Caco-2 (cell line): Measurements from ENCODE around the gene TIGD4. TPM values are rescaled to one million over a fixed set of nuclear protein-coding genes. Genes with fewer than 3 reads are reported as not detected.

Experiments used
- BruUV-seq: library from RNA; stranded (reverse); fragments of 400-500 nt; replicated peaks from 2 replicates; lab custom pipeline; 2021; lab: Mats Ljungman, UMichigan
- CTCF ChIA-PET: fragments of 300-600 bp; sonication (Branson Sonifier 250); formaldehyde crosslinking; loops from one replicate; lab custom pipeline; 2022; ENCODE audit warnings: antibody characterized with exemption; lab: Charles Lee
- POLR2A ChIA-PET: fragments of 300-600 bp; sonication (Branson Sonifier 250); formaldehyde crosslinking; loops from one replicate; lab custom pipeline; 2022; ENCODE audit warnings: antibody characterized with exemption; lab: Charles Lee
- DNase-seq, 2 experiments: peaks; one replicate each; pipeline versions ENCODE4 v3.0.0 to v3.0.0-alpha.2; 2020 to 2022
- H3K27me3 ChIP-seq: replicated peaks from 2 replicates; pipeline ENCODE4 v1.6.0; 2011; ENCODE audit warnings: low read length; ENCODE audit not compliant: control insufficient read depth, insufficient read depth
- H3K36me3 ChIP-seq: 2 replicates; pipeline ENCODE4 v1.5.1; 2011; ENCODE audit warnings: low read length; ENCODE audit not compliant: control insufficient read depth, insufficient read depth
- H3K4me1 ChIP-seq: fragments of 250-450 bp; sonication (Bioruptor Pico); 2 replicates; pipeline ENCODE4 v1.5.1; 2020; ENCODE audit warnings: mild to moderate bottlenecking
- H3K4me3 ChIP-seq: 2 replicates; pipeline ENCODE4 v1.5.1; 2011; ENCODE audit warnings: low read depth, mild to moderate bottlenecking, control low read depth, low read length
- H3K9me3 ChIP-seq: fragments of 250-450 bp; sonication (Bioruptor Pico); 2 replicates; pipeline ENCODE4 v1.5.1; 2020; ENCODE audit warnings: mild to moderate bottlenecking, moderate library complexity
- H3K27ac Mint-ChIP-seq: one replicate; pipeline ENCODE4 v1.8.0; 2022; ENCODE audit warnings: mixed read lengths; ENCODE audit not compliant: unreplicated experiment
- H3K27me3 Mint-ChIP-seq: one replicate; pipeline ENCODE4 v1.8.0; 2022; ENCODE audit warnings: mixed read lengths; ENCODE audit not compliant: insufficient read depth, unreplicated experiment
- H3K36me3 Mint-ChIP-seq: one replicate; pipeline ENCODE4 v1.8.0; 2022; ENCODE audit warnings: mild to moderate bottlenecking, mixed read lengths; ENCODE audit not compliant: insufficient read depth, unreplicated experiment
- H3K4me1 Mint-ChIP-seq: one replicate; pipeline ENCODE4 v1.8.0; 2022; ENCODE audit warnings: low read depth, mixed read lengths; ENCODE audit not compliant: unreplicated experiment
- H3K4me3 Mint-ChIP-seq: one replicate; pipeline ENCODE4 v1.8.0; 2022; ENCODE audit warnings: mild to moderate bottlenecking, moderate library complexity, mixed read lengths; ENCODE audit not compliant: unreplicated experiment
- H3K9me3 Mint-ChIP-seq: one replicate; pipeline ENCODE4 v1.8.0; 2022; ENCODE audit warnings: mixed read lengths; ENCODE audit not compliant: unreplicated experiment
- intact Hi-C: fragments of 100-400 bp; cut with micrococcal nuclease; formaldehyde crosslinking; loops from one replicate; pipeline ENCODE4 v1.10.0; 2022; ENCODE audit not compliant: unreplicated experiment
- total RNA-seq: library from RNA; stranded (reverse); gene quantifications from 2 replicates; pipeline ENCODE4 v1.2.3, GENCODE V29; 2022
- TF ChIP-seq, protein P1 (sequence below), 2 experiments: fragments of 200-600 bp in 1 of 2; IDR thresholded peaks; 1 replicate in 1 of 2; 2 replicates in 1 of 2; pipeline versions ENCODE4 v1.5.1 to v1.8.0; 2011 to 2022; ENCODE audit warnings: antibody characterized with exemption in 1 of 2, control low read depth in 1 of 2, inconsistent platforms in 1 of 2, low read depth in 1 of 2, low read length in 1 of 2, mild to moderate bottlenecking in 1 of 2, moderate library complexity in 1 of 2; ENCODE audit not compliant: insufficient read depth in 1 of 2, severe bottlenecking in 1 of 2, unreplicated experiment in 1 of 2

The TIGD4 gene
- total RNA-seq, 1 experiment from 2014 or later: 1.0 TPM

DNA sequence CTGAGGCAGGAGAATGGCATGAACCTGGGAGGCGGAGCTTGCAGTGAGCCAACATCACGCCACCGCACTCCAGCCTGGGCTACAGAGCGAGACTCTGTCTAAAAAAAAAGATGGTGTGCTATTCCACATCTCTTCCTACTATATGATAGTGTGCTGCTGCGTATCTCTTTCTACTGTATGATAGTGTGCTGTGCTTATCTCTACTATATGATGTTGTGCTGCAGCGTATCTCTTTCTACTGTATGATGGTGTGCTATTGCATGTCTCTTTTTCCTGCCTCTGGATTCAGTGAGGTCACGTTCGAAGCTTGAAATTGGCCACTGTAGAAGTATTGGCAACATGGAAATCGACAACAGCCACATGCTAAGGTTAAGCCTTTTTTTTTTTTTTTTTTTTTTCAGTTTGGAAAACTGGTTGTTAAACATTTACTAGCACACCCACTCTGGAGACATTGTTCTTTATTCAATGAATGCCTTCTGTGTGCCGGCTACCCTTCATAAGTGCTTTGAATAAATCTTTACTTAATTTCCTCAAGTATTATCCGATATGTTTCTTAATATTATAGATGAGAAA lies 31.3 kb upstream of the TIGD4 start:
- no peak overlapping the region for H3K4me3 Mint-ChIP-seq
- no peak for DNase-seq
- Histone ChIP-seq H3K9me3 (no peaks in the 10 kb centered on the region; the same call in 1 of the 2 replicates), H3K36me3 (no peaks in the 10 kb centered on the region), H3K4me1 (no peaks in the 10 kb centered on the region), H3K27me3 (no peaks in the 10 kb centered on the region), H3K4me3 (no peak overlapping the region)
- H3K36me3 Mint-ChIP-seq: peaks cover 13% of the 10 kb centered on the region
- BruUV-seq: no TSS peak
- TF ChIP-seq, protein P1, sequence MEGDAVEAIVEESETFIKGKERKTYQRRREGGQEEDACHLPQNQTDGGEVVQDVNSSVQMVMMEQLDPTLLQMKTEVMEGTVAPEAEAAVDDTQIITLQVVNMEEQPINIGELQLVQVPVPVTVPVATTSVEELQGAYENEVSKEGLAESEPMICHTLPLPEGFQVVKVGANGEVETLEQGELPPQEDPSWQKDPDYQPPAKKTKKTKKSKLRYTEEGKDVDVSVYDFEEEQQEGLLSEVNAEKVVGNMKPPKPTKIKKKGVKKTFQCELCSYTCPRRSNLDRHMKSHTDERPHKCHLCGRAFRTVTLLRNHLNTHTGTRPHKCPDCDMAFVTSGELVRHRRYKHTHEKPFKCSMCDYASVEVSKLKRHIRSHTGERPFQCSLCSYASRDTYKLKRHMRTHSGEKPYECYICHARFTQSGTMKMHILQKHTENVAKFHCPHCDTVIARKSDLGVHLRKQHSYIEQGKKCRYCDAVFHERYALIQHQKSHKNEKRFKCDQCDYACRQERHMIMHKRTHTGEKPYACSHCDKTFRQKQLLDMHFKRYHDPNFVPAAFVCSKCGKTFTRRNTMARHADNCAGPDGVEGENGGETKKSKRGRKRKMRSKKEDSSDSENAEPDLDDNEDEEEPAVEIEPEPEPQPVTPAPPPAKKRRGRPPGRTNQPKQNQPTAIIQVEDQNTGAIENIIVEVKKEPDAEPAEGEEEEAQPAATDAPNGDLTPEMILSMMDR (IDR thresholded peaks at IDR 0.05; ENCODE audit: insufficient read depth in 1 of 2, low read depth in 1 of 2, low read length in 1 of 2, severe bottlenecking in 1 of 2, unreplicated experiment in 1 of 2): no peak
- H3K9me3 Mint-ChIP-seq: no peaks in the 10 kb centered on the region
- POLR2A ChIA-PET: no interaction called here
- intact Hi-C loops: no loop called here
- CTCF ChIA-PET: no interaction called here
- H3K4me1 Mint-ChIP-seq: peaks cover 16% of the 10 kb centered on the region
- no peaks in the 10 kb centered on the region for H3K27me3 Mint-ChIP-seq
- no peak overlapping the region for H3K27ac Mint-ChIP-seq

DNA sequence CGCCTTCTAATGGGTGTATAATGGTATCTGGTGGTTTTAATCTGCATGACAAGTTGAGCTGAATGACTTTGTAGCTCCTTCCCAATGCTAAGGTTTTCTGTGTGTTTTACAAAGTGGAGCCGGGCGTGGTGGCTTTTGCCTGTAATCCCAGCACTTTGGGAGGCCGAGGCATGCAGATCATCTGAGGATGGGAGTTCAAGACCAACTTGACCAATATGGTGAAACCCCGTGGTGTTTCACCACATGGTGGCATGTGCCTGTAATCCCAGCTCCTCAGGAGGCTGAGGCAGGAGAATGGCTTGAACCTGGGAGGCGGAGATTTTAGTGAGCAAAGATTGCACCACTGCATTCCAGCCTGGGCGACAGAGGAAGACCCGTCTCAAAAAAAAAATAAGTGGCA lies 29.1 kb upstream of the TIGD4 start:
- Histone ChIP-seq H3K4me3 (no peak overlapping the region), H3K36me3 (no peaks in the 10 kb centered on the region), H3K27me3 (no peaks in the 10 kb centered on the region), H3K9me3 (no peaks in the 10 kb centered on the region), H3K4me1 (no peaks in the 10 kb centered on the region)
- Mint-ChIP-seq H3K4me1 (peaks cover 6% of the 10 kb centered on the region), H3K36me3 (no peaks in the 10 kb centered on the region), H3K9me3 (no peaks in the 10 kb centered on the region), H3K4me3 (no peak overlapping the region), H3K27me3 (no peaks in the 10 kb centered on the region), H3K27ac (no peak overlapping the region)
- TF ChIP-seq, protein P1 (IDR thresholded peaks at IDR 0.05; ENCODE audit: insufficient read depth in 1 of 2, low read depth in 1 of 2, low read length in 1 of 2, severe bottlenecking in 1 of 2, unreplicated experiment in 1 of 2): no peak
- POLR2A ChIA-PET: no interaction called here
- DNase-seq: peak in 1 of 2 experiments; percentile 4
- CTCF ChIA-PET: no interaction called here
- BruUV-seq: no TSS peak
- intact Hi-C loops: no loop called here

DNA sequence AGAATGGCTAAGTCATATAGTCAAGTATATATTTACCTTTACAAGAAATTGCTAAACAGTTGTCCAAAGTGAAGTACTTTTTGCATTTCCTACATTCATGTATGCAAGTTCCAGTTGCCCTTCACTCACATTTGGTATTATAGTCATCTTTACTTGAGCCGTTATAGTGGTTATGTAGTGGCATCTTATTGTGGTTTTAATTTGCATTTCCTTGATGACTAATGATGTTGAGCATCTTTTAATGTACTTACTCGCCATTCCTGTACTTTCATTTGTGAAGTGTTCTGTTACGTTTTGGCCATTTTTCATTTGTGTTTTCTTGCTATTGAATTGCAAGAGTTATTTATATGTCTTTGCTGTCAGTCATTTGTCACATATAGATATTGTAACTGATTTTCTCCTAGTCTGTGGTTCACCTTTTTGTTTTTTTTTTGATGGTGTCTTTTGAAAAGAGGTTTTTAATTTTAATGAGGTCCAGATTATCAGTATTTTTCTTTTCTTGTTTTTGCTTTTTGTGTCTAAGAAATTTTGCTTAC lies 27.8 kb upstream of the TIGD4 start:
- Histone ChIP-seq H3K4me1 (no peaks in the 10 kb centered on the region), H3K36me3 (no peaks in the 10 kb centered on the region), H3K9me3 (no peaks in the 10 kb centered on the region), H3K4me3 (no peak overlapping the region), H3K27me3 (no peaks in the 10 kb centered on the region)
- POLR2A ChIA-PET: no interaction called here
- H3K4me3 Mint-ChIP-seq: no peak overlapping the region
- intact Hi-C loops: no loop called here
- no TSS peak for BruUV-seq
- H3K27me3 Mint-ChIP-seq: no peaks in the 10 kb centered on the region
- CTCF ChIA-PET: no interaction called here
- H3K27ac Mint-ChIP-seq: no peak overlapping the region
- TF ChIP-seq, protein P1 (IDR thresholded peaks at IDR 0.05; ENCODE audit: insufficient read depth in 1 of 2, low read depth in 1 of 2, low read length in 1 of 2, severe bottlenecking in 1 of 2, unreplicated experiment in 1 of 2): no peak
- H3K36me3 Mint-ChIP-seq: no peaks in the 10 kb centered on the region
- peaks cover 6% of the 10 kb centered on the region for H3K4me1 Mint-ChIP-seq
- DNase-seq: no peak
- no peaks in the 10 kb centered on the region for H3K9me3 Mint-ChIP-seq
